Inferior parietal cortex (tissue), 1 donor: ENCODE data around the gene SLC6A20.

Source experiments
- DNase-seq: peaks from one replicate; pipeline ENCODE4 v3.0.0-alpha.2; 2016; ENCODE audit errors: extremely low spot score

The SLC6A20 gene

GRCh38 chr3:45802146-45802545 is 5.8 kb upstream of the SLC6A20 start:
- no peak for DNase-seq

- no peak for DNase-seq
Observed at GRCh38 chr3:45800611-45801010, 4.3 kb upstream of the SLC6A20 start.

- no peak for DNase-seq
Observed at GRCh38 chr3:45799586-45799985, 3.2 kb upstream of the SLC6A20 start.

- DNase-seq, result no peak
Observed at GRCh38 chr3:45798034-45798433, 1.7 kb upstream of the SLC6A20 start.

GRCh38 chr3:45796902-45797637 is 734 bp upstream of the SLC6A20 start:
- DNase-seq, result no peak

DNA sequence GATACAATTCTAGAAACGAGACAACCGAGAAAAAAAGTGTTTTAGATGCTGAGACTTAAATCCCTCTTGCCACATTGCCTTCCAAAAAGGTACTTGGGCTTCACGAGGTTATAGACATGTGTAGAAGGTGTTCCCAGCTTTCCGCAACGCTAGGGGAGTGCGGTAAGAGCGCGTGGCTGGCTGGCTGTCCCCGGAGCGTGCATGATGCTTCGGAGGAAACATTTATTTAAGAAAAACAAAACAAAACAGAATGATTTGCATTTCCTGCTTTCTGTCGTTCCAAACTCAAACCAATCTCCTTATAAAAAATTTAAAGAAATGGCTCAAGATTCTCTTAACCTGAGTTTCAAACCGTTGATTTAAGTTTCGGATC is 841 bp downstream of the SLC6A20 start:
- no peak for DNase-seq

GRCh38 chr3:45794660-45795059 is 1.7 kb downstream of the SLC6A20 start:
- no peak for DNase-seq

- DNase-seq, result no peak
Observed at GRCh38 chr3:45794177-45794560, 2.2 kb downstream of the SLC6A20 start.

GRCh38 chr3:45793482-45794176 is 2.7 kb downstream of the SLC6A20 start:
- no peak for DNase-seq

- DNase-seq, result no peak
Observed at GRCh38 chr3:45792516-45793172, 3.7 kb downstream of the SLC6A20 start.

DNA sequence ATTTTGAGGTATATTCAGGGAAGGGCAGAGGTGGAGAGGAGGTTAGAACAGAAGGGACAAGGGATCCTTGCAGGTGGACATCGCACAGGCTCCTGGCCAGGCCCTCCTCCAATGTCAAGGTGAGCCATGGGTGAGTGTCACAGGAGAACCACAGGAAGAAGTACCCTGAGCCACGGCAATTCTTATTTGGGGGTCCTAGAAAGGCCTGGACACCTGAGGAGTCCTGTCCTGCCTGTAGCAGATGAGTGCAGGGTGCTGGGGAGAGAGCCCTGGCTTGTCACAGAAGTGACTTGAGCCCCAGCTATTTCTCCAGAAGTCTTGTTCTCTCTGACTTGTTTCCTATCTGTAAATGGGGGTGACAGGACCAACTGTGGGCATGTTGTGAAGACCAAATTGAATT is 4.3 kb downstream of the SLC6A20 start:
- DNase-seq, result no peak

- no peak for DNase-seq
Observed at GRCh38 chr3:45790596-45790995, 5.7 kb downstream of the SLC6A20 start.

DNA sequence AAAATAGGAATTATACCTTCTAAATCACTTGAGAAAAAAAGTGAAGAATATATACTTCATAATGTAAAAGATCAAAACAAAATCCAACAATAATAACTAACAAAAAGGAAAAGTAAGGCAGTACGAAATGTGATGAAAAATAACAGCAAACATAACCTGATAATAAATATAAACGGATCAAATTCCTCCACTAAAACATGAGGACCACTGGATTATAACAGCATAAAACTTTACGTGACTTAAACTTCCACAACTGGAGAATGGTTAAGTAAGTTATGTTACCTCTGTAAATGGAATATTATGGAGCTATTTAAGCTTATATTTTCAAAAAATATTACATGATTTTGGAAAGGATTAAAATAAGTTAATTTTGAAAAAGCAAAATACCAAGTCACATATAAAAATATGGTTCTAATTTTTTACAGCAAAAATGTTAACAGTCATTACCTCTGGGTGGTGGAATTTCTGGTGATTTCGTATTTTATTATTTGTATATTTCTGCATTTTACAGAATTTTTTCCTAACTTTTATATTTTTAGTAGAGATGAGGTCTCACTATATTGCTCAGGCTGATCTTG is 7.0 kb downstream of the SLC6A20 start:
- DNase-seq, result no peak

- no peak for DNase-seq
Observed at GRCh38 chr3:45787551-45787950, 8.8 kb downstream of the SLC6A20 start.

GRCh38 chr3:45786801-45787495 is 9.4 kb downstream of the SLC6A20 start:
- DNase-seq, result no peak

DNA sequence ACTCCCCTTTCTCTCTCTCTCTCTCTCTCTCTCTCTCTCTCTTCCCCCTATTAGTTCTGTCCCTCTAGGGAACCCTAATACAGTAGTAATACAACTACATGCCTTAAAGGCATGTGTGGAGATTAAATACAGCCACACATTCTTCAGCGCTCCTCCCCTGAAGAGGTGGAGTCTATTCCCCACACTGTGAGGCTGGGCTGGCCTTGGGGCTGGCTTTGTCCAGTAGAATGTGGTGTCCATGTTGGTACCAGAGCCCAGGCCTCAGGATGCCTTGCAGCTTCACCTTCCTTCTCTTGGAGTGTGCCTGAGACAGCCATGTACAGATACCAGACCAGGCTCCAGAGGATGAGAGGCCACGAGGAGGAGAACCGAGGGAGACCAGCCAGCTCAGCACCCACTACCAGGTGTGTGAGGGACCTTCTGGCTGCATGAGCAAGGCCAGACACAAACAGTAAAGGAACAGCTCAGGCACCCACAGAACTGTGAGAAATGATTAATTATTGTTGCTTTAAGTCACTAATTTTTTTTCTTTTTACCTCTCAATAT is 10.7 kb downstream of the SLC6A20 start:
- DNase-seq, result no peak

- DNase-seq, result no peak
Observed at GRCh38 chr3:45783667-45784066, 12.7 kb downstream of the SLC6A20 start.

DNA sequence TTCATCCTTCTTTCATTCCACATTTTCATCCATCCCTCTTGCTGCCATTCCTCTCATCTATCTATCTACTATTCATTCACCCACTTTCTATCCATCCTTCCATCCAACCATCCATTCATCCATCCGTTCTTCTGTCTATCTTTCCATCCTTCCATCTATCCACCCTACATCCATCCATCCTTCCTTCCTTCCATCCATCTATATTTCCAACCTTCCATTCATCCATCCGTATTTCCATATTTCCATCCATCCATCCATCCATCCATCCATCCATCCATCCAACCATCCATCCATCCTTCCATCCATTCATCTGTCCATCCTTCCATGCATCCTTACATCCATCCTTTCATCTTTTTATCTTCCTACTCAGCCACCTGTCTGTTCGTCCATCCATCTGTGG is 14.0 kb downstream of the SLC6A20 start:
- DNase-seq, result no peak

DNA sequence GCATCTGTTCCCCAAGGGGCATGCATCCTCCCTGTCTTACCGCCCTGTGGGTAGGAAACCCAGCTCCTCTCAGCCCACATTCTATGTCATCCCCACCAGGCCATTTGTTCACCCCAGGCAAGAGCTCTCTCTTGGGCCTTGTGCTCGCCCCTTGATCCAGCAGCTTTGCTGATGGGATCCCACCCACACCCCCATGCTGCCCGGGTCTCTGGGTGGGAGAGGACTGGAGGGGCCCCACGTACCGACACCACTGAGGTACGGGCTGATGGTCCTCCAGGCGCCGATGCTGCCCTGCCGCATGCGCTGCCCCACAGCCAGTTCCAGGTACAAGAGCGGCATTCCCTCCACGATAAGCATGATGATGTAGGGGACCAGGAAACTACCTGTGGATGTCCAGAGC is 14.5 kb downstream of the SLC6A20 start:
- no peak for DNase-seq

DNA sequence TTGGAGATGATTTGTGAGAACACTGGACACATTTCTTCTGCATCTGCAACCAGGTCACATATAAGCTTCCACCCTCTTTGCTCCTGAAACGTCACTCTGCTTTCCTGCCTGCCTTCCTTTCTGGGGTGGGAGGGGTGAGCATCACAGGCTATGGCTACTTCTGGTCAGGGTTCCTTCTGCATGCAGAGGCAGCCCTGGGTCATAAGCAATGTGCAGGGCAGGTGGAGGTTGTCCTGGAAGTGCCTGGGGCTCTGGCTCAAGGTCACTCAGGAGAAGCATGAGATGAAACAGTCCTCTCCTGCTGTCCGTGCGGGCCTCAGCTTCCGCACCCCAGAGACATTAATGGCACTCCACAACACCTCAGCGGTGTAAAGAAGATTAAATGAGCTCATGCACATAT is 15.1 kb downstream of the SLC6A20 start:
- DNase-seq, result no peak
